A549 (cell line): Measurements from ENCODE around the gene SLC35F3. TPM values are rescaled to one million over a fixed set of nuclear protein-coding genes. Genes with fewer than 3 reads are reported as not detected.
A peak's percentile ranks its signal among the peaks of the same experiment; 100 is the strongest.

Experiments used
- ATAC-seq, 2 experiments: fragments of 200-7000 bp in 1 of 2; fragments of >200 bp in 1 of 2; cut with Nextera tagmentation in 1 of 2; cut with Tn5 transposase in 1 of 2; 3 replicates each; pipeline versions ENCODE4 v1.8.0 to v1.9.1; 2018 to 2020; ENCODE audit warnings: mild to moderate bottlenecking in 1 of 2, moderate library complexity in 1 of 2
- CTCF ChIA-PET: fragments of 300-600 bp; sonication (Branson Sonifier 250); formaldehyde crosslinking; extraction: SDS; loops from one replicate; lab custom pipeline; 2021; ENCODE audit warnings: antibody characterized with exemption, inconsistent platforms; lab: Yijun Ruan, JAX
- POLR2A ChIA-PET: fragments of 350-600 bp; formaldehyde crosslinking; extraction: SDS; loops from one replicate; lab custom pipeline; 2021; ENCODE audit warnings: antibody characterized with exemption, inconsistent platforms; lab: Yijun Ruan, JAX
- DNase-seq, 2 experiments: peaks; one replicate each; pipeline versions ENCODE4 v3.0.0 to v3.0.0-alpha.2; 2011 to 2016; ENCODE audit warnings: low read depth in 1 of 2, low spot score in 1 of 2
- FAIRE-seq: peaks from 2 replicates; lab custom pipeline; 2011; peaks lifted over from hg19 to GRCh38; lab: Jason Lieb, UNC
- H3K27ac ChIP-seq, 2 experiments: fragments of >200 bp; sonication (Bioruptor Twin); formaldehyde crosslinking; 3 replicates each; pipeline ENCODE4 v1.5.1; 2016 to 2017
- H3K4me1 ChIP-seq: fragments of >200 bp; sonication (Bioruptor Twin); formaldehyde crosslinking; 3 replicates; pipeline ENCODE4 v1.6.1; 2016
- H3K4me2 ChIP-seq: fragments of >200 bp; sonication (Bioruptor Twin); formaldehyde crosslinking; 3 replicates; pipeline ENCODE4 v1.6.1; 2016
- H3K4me3 ChIP-seq: fragments of >200 bp; sonication (Bioruptor Twin); formaldehyde crosslinking; 3 replicates; pipeline ENCODE4 v1.5.1; 2016
- H3K9me3 ChIP-seq: fragments of >200 bp; sonication (Bioruptor Twin); formaldehyde crosslinking; 3 replicates; pipeline ENCODE4 v1.6.1; 2016
- CBX8 ChIP-seq: fragments of 200-600 bp; sonication (generic); IDR thresholded peaks from 2 replicates; pipeline ENCODE4 v1.6.1; 2016
- CHD4 ChIP-seq: fragments of 200-600 bp; sonication (generic); IDR thresholded peaks from 2 replicates; pipeline ENCODE4 v1.6.1; 2016; ENCODE audit warnings: antibody characterized with exemption, mild to moderate bottlenecking, borderline replicate concordance
- CTCF ChIP-seq: fragments of >200 bp; sonication (Bioruptor Twin); formaldehyde crosslinking; IDR thresholded peaks from 3 replicates; pipeline ENCODE4 v1.5.1; 2016
- ELK1 ChIP-seq: fragments of 150-350 bp; IDR thresholded peaks from 2 replicates; pipeline ENCODE4 v1.6.1; 2014; ENCODE audit warnings: low read depth, mild to moderate bottlenecking, low read length
- EP300 ChIP-seq, 2 experiments: fragments of >200 bp; sonication (Bioruptor Twin); formaldehyde crosslinking; IDR thresholded peaks; 2 replicates in 1 of 2; 3 replicates in 1 of 2; pipeline ENCODE4 v1.6.1; 2016 to 2017
- ESRRA ChIP-seq: fragments of 150-350 bp; IDR thresholded peaks from 2 replicates; pipeline ENCODE4 v1.6.1; 2014; ENCODE audit warnings: mild to moderate bottlenecking, low read length, borderline replicate concordance
- FOSL2 ChIP-seq, 2 experiments: fragments of 450-650 bp in 1 of 2; fragments of >200 bp in 1 of 2; sonication (Bioruptor Twin) in 1 of 2; formaldehyde crosslinking; IDR thresholded peaks; 2 replicates each; pipeline versions ENCODE4 v1.5.0 to v1.6.1; 2016 to 2020; ENCODE audit warnings: mild to moderate bottlenecking in 1 of 2, moderate library complexity in 1 of 2
- HDAC2 ChIP-seq: fragments of 200-600 bp; sonication (generic); IDR thresholded peaks from 2 replicates; pipeline ENCODE4 v1.6.1; 2016
- HES2 ChIP-seq: fragments of >200 bp; sonication (Bioruptor Twin); formaldehyde crosslinking; IDR thresholded peaks from 2 replicates; pipeline ENCODE4 v1.6.1; 2016
- HOXB13 ChIP-seq: fragments of 250-450 bp; sonication (Bioruptor Pico); IDR thresholded peaks from 2 replicates; pipeline ENCODE4 v1.5.0; 2020; ENCODE audit warnings: low read depth, mild to moderate bottlenecking, moderate library complexity
- JUNB ChIP-seq: fragments of >200 bp; sonication (Bioruptor Twin); formaldehyde crosslinking; IDR thresholded peaks from 2 replicates; pipeline ENCODE4 v1.6.1; 2016
- KDM5A ChIP-seq: fragments of 200-600 bp; sonication (generic); IDR thresholded peaks from 2 replicates; pipeline ENCODE4 v1.6.1; 2016; ENCODE audit warnings: antibody characterized with exemption, mild to moderate bottlenecking
- MAFK ChIP-seq: fragments of 450-650 bp; IDR thresholded peaks from 2 replicates; pipeline ENCODE4 v1.6.1; 2014; ENCODE audit not compliant: partially characterized antibody
- POLR2A ChIP-seq: IDR thresholded peaks from 2 replicates; pipeline ENCODE4 v1.6.1; 2012; ENCODE audit warnings: mild to moderate bottlenecking, low read length
- POLR2AphosphoS2 ChIP-seq: conservative IDR thresholded peaks from 2 replicates; pipeline ENCODE4 v1.6.1; 2012; ENCODE audit warnings: low read length, improper control_type of control experiment, inconsistent platforms
- RAD21 ChIP-seq, 2 experiments: fragments of >200 bp in 1 of 2; sonication (Bioruptor Twin) in 1 of 2; formaldehyde crosslinking in 1 of 2; IDR thresholded peaks in 1 of 2; conservative IDR thresholded peaks in 1 of 2; 2 replicates in 1 of 2; 3 replicates in 1 of 2; pipeline ENCODE4 v1.6.1; 2012 to 2018; ENCODE audit warnings: inconsistent platforms in 1 of 2
- RFX5 ChIP-seq: fragments of 450-650 bp; IDR thresholded peaks from 2 replicates; pipeline ENCODE4 v1.7.1; 2014; ENCODE audit warnings: antibody characterized with exemption, mild to moderate bottlenecking, moderate library complexity
- SMC3 ChIP-seq: fragments of >200 bp; sonication (Bioruptor Twin); formaldehyde crosslinking; IDR thresholded peaks from 3 replicates; pipeline ENCODE4 v1.6.1; 2018; ENCODE audit warnings: inconsistent platforms
- ZC3H11A ChIP-seq: fragments of 450-650 bp; IDR thresholded peaks from 2 replicates; pipeline ENCODE4 v1.6.1; 2014; ENCODE audit warnings: antibody characterized with exemption, mild to moderate bottlenecking
- ZSCAN20 ChIP-seq: fragments of 250-450 bp; sonication (Bioruptor Pico); IDR thresholded peaks from 2 replicates; pipeline ENCODE4 v1.8.0; 2022; ENCODE audit warnings: mild to moderate bottlenecking, moderate library complexity
- WGBS: methylation state at CpG from one replicate; pipeline ENCODE4 v1.1.6; 2017; ENCODE audit errors: missing lambda C conversion rate; 5-methylcytosine and 5-hydroxymethylcytosine counted together
- polyA plus RNA-seq, 4 experiments: library from polyadenylated mRNA; depleted of rRNA in 3 of 4; stranded (reverse); fragments of >200 nt; fragmentation: RNase III in 1 of 4; extraction: RNeasy Plus Mini Kit Qiagen cat#74134 plus additional on column Dnase treatment in 1 of 4; gene quantifications; 2 replicates in 3 of 4; 3 replicates in 1 of 4; pipeline ENCODE4 v1.2.3, GENCODE V29; 2011 to 2017

SLC35F3 gene
- polyA plus RNA-seq, 2 of the 4 experiments (the other 2 are of a cell fraction) = 5.5 to 7.8 TPM

GRCh38 chr1:234321231-234321630, 416.8 kb downstream of the SLC35F3 start:
- FAIRE-seq = no peak
- TF ChIP-seq MAFK (peak; percentile 2), HOXB13 (CRISPR knock-in tag) (no peak)
- Histone ChIP-seq H3K9me3 (no peaks in the 10 kb centered on the region), H3K4me3 (no peak overlapping the region), H3K27ac (no peak overlapping the region), H3K4me1 (no peaks in the 10 kb centered on the region), H3K4me2 (no peak overlapping the region)
- no peak for DNase-seq
- POLR2A ChIA-PET = no interaction called here
- WGBS = 85% methylated on average over 6 of the region's 6 CpGs
- no peak for ATAC-seq
- CTCF ChIA-PET = interaction anchor here (1.3 kb wide), 1 partner anchor 12 kb away, joined by 3 read pairs; no protein-coding TSS in a partner anchor

GRCh38 chr1:234322097-234322496, 417.6 kb downstream of the SLC35F3 start:
- TF ChIP-seq SMC3 (no peak), POLR2AphosphoS2 (no peak), RFX5 (no peak), ELK1 (no peak), JUNB (no peak), CBX8 (no peak), FOSL2 (IDR thresholded peaks at IDR 0.05) (no peak), FOSL2 (CRISPR knock-in tag; IDR thresholded peaks at IDR 0.05) (no peak)
- Histone ChIP-seq H3K4me1 (0 out of 3 replicates have a peak, but pooled peaks cover 2% of the 10 kb centered on the region), H3K4me3 (no peak overlapping the region), H3K4me2 (no peak overlapping the region), H3K9me3 (no peaks in the 10 kb centered on the region), H3K27ac (no peak overlapping the region)
- FAIRE-seq (no peak), DNase-seq (no peak), ATAC-seq (no peak)
- ChIA-PET POLR2A (no interaction called here), CTCF (no interaction called here)
- 84% methylated on average over 3 of the region's 3 CpGs for WGBS

GRCh38 chr1:234322979-234323378, 418.5 kb downstream of the SLC35F3 start:
- 0 out of 3 replicates have a peak, but pooled peaks cover 2% of the 10 kb centered on the region for H3K4me1 ChIP-seq
- no peak overlapping the region for H3K4me2 ChIP-seq
- ATAC-seq = peak in 1 of 2 experiments; percentile 68; a peak in 3 of 6 replicates
- H3K9me3 ChIP-seq = no peaks in the 10 kb centered on the region
- TF ChIP-seq ZC3H11A (no peak), RAD21 (conservative IDR thresholded peaks at IDR 0.05 in 1 of 2, IDR thresholded peaks at IDR 0.05 in 1 of 2) (peak in 1 of 2 experiments; percentile 43; a peak in 1 of 5 replicates), HES2 (no peak), CTCF (peak; percentile 30; the same call in 1 of the 3 replicates), POLR2A (no peak), ESRRA (no peak)
- no peak overlapping the region for H3K4me3 ChIP-seq
- 52% methylated on average over 13 of the region's 13 CpGs for WGBS
- ChIA-PET POLR2A (no interaction called here), CTCF (interaction anchor here (0.6 kb wide), 1 partner anchor 14 kb away, joined by 3 read pairs; no protein-coding TSS in a partner anchor)
- peak in 1 of 2 experiments; percentile 62 for DNase-seq
- no peak for FAIRE-seq
- H3K27ac ChIP-seq = no peak overlapping the region

GRCh38 chr1:234324821-234325220, 420.3 kb downstream of the SLC35F3 start:
- DNase-seq (no peak), FAIRE-seq (no peak), ATAC-seq (no peak)
- 86% methylated on average over 6 of the region's 6 CpGs for WGBS
- H3K4me2 ChIP-seq = no peak overlapping the region
- no peak overlapping the region for H3K27ac ChIP-seq
- CTCF ChIA-PET = interaction anchor here (0.7 to 5.2 kb wide), 5 partner anchors 13 to 210 kb away, joined by 3 to 35 read pairs (median 8); no protein-coding TSS in a partner anchor
- no peak for TF ChIP-seq KDM5A
- no peak for TF ChIP-seq EP300 (IDR thresholded peaks at IDR 0.05)
- TF ChIP-seq CBX8 = no peak
- no peak for TF ChIP-seq MAFK
- no peak for TF ChIP-seq ZSCAN20 (CRISPR knock-in tag)
- no peak for TF ChIP-seq HDAC2
- TF ChIP-seq CHD4 = no peak
- H3K4me3 ChIP-seq = no peak overlapping the region
- no peaks in the 10 kb centered on the region for H3K9me3 ChIP-seq
- POLR2A ChIA-PET = no interaction called here
- H3K4me1 ChIP-seq = 0 out of 3 replicates have a peak, but pooled peaks cover 2% of the 10 kb centered on the region
